Measurements from ENCODE around the gene COTL1.
A peak's percentile ranks its signal among the peaks of the same experiment; 100 is the strongest.

COTL1 gene

DNA sequence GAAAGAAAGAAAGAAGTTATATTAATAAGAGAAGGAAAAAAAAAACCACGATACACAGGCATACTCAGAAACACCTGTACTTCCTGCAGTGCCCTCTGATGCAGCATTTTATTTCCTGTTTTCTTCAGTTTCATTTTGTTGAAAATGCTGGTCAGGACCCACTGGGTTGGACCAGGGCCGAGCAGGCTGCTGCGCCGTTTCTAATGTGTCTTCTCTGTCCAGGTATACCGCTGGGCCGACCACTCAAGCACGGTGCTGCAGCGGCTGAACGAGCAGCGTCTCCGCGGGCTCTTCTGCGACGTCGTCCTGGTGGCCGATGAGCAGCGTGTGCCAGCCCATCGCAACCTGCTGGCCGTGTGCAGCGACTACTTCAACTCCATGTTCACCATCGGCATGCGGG is 38.8 kb upstream of the COTL1 start:
- Histone ChIP-seq H3K27me3 (ENCODE audit: low read depth, low read length) (no peaks in the 10 kb centered on the region), H3K4me1 (ENCODE audit: control insufficient read depth in 1 of 2, insufficient read depth in 2 of 2, low read length in 2 of 2) (no peaks in the 10 kb centered on the region), H3K36me3 (ENCODE audit: control insufficient read depth in 1 of 2, insufficient read depth in 2 of 2, low read length in 2 of 2) (peaks cover 38 to 59% of the 10 kb centered on the region in 2 donors), H3K27ac (ENCODE audit: low read length) (no peak overlapping the region), H3K9me3 (ENCODE audit: control insufficient read depth in 1 of 2, low read length in 2 of 2) (no peaks in the 10 kb centered on the region), H3K4me3 (ENCODE audit: low read depth in 1 of 2, low read length in 2 of 2) (no peak overlapping the region)

DNA sequence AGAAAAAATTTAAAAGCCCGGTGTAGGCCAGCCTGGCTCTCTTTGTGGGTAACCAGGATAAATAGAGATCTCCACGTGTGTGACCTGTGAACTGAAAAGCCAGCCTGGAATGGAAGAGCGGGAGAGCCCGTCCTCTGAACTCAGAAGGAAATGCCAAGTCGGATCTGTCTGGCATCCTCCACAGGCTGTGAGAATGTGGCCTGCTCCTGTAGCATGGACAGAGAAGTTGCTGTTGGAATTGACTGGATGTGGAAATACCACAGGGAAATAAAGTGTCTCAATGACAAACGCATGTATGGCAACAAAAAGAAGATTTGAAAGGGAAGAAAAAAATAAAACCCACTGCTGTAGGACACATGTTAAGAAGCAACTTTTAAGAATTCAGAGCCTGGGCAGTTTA is 37.1 kb upstream of the COTL1 start:
- Histone ChIP-seq H3K4me1 (ENCODE audit: control insufficient read depth in 1 of 2, insufficient read depth in 2 of 2, low read length in 2 of 2) (no peaks in the 10 kb centered on the region), H3K4me3 (ENCODE audit: low read depth in 1 of 2, low read length in 2 of 2) (no peak overlapping the region), H3K27me3 (ENCODE audit: low read depth, low read length) (no peaks in the 10 kb centered on the region), H3K9me3 (ENCODE audit: control insufficient read depth in 1 of 2, low read length in 2 of 2) (no peaks in the 10 kb centered on the region), H3K36me3 (ENCODE audit: control insufficient read depth in 1 of 2, insufficient read depth in 2 of 2, low read length in 2 of 2) (peaks cover 31 to 47% of the 10 kb centered on the region in 2 donors), H3K27ac (ENCODE audit: low read length) (no peak overlapping the region)

DNA sequence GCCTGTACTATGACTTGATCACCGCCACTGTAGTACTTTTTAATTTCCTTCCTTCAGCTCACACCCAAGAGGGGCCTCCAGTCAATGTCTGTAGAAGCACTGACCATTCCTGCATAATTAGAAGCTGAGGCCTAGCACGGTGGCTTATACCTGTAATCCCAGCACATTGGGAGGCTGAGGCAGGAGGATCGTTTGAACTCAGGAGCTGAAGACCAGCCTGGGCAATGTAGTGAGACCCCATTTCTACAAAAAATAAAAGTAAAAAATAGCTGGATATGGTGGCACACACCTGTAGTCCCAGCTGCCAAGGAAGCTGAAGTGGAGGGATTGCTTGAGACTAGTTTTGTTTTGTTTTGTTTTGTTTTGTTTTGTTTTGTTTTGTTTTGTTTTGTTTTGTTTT is 36.4 kb upstream of the COTL1 start:
- no peak overlapping the region for H3K4me3 ChIP-seq (ENCODE audit: low read depth in 1 of 2, low read length in 2 of 2)

DNA sequence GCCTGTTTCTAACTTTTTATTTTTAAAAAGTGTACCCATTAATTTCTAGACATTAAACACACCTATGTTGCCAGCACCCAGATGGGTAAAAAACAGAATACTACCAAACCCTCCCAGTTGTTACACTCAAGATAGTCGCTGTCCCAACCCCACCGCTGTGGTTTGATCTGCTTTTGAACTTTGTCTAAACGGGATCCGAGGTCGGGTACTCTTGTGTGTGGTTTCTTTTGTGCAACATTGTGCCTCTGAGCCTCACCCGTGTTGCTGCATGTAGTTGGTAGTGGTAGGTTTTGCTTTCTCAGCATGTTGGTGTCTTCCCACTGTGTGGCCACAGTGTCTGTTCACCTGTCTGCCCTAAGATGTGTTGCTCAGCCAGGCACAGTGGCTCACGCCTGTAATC is 34.7 kb upstream of the COTL1 start:
- peaks cover 3 to 5% of the 10 kb centered on the region in 2 donors for H3K4me1 ChIP-seq (ENCODE audit: control insufficient read depth in 1 of 2, insufficient read depth in 2 of 2, low read length in 2 of 2)
- H3K36me3 ChIP-seq (ENCODE audit: control insufficient read depth in 1 of 2, insufficient read depth in 2 of 2, low read length in 2 of 2), result peaks cover 10 to 23% of the 10 kb centered on the region in 2 donors
- no peaks in the 10 kb centered on the region for H3K27me3 ChIP-seq (ENCODE audit: low read depth, low read length)
- no peak overlapping the region for H3K4me3 ChIP-seq (ENCODE audit: low read depth in 1 of 2, low read length in 2 of 2)
- no peaks in the 10 kb centered on the region for H3K9me3 ChIP-seq (ENCODE audit: control insufficient read depth in 1 of 2, low read length in 2 of 2)
- no peak overlapping the region for H3K27ac ChIP-seq (ENCODE audit: low read length)

More for the DNA sequence above, 36.4 kb upstream of the COTL1 start:
- Histone ChIP-seq H3K36me3 (ENCODE audit: control insufficient read depth in 1 of 2, insufficient read depth in 2 of 2, low read length in 2 of 2) (peaks cover 23 to 39% of the 10 kb centered on the region in 2 donors), H3K9me3 (ENCODE audit: control insufficient read depth in 1 of 2, low read length in 2 of 2) (no peaks in the 10 kb centered on the region), H3K27me3 (ENCODE audit: low read depth, low read length) (no peaks in the 10 kb centered on the region), H3K27ac (ENCODE audit: low read length) (no peak overlapping the region), H3K4me1 (ENCODE audit: control insufficient read depth in 1 of 2, insufficient read depth in 2 of 2, low read length in 2 of 2) (no peaks in the 10 kb centered on the region)

DNA sequence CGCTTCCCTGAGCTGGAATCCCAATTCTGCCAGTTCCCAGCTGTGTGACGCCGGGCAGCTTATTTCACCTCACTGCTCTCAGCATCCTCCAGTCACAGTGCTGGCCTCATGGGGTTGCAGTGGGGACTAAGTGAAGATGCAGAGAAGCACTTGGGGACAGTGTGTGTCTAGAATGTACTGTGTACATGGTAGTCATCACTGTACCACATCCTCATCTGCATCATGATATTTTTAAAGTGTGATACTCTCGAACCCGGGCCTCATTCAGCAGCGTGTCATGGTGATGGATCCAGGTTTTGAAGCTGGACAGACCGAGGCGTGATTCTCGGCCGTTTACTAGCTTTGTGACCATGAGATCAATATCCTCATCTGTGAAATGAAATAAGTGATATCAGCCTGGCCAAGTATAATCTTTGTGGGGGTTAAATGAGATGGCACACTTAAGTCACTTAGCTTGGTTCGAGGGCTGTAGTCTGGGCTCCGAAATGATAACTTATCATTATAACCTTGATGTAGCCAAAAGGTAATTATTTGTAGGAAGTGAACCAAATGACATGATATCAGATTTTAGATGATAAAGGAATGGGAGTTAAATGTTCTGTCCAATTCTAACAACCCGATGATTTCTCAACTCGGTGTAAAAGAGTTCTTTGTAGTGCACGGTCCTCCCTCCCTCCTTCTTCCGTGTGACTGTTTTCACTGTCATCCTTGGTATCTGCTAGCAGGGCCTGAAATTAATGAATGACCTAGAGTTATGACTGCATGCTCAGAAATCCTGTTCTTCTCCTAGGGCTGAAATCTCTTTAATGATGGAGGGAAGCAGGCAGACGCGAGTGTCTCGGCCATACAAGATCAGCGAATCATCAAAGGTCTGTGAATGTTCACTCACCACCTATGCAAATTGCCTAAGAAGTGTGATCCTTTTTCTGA is 32.4 kb upstream of the COTL1 start:
- Histone ChIP-seq H3K4me1 (ENCODE audit: control insufficient read depth in 1 of 2, insufficient read depth in 2 of 2, low read length in 2 of 2) (peaks cover 4 to 8% of the 10 kb centered on the region in 2 donors), H3K36me3 (ENCODE audit: control insufficient read depth in 1 of 2, insufficient read depth in 2 of 2, low read length in 2 of 2) (peaks cover 10 to 13% of the 10 kb centered on the region in 2 donors), H3K27me3 (ENCODE audit: low read depth, low read length) (no peaks in the 10 kb centered on the region), H3K27ac (ENCODE audit: low read length) (no peak overlapping the region), H3K9me3 (ENCODE audit: control insufficient read depth in 1 of 2, low read length in 2 of 2) (no peaks in the 10 kb centered on the region), H3K4me3 (ENCODE audit: low read depth in 1 of 2, low read length in 2 of 2) (no peak overlapping the region)

DNA sequence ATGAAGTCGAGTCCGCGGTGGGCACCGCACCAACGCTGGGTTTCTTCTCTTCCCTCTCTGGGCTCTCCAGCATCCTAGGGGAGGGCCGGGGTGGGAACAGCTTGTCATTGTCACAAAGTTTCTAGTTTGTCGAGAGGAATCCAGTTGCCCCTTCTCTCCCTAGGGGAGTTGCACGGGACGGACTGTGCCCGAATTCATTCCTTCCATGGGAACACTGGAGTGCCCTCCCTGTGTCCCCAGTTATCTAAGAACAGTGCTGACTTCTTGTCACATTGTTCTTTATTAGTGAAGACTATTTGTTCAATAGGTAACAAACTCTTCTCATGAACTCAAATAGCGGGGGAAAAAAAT is 31.6 kb upstream of the COTL1 start:
- Histone ChIP-seq H3K9me3 (ENCODE audit: control insufficient read depth in 1 of 2, low read length in 2 of 2) (no peaks in the 10 kb centered on the region), H3K4me3 (ENCODE audit: low read depth in 1 of 2, low read length in 2 of 2) (peak overlapping the region; percentile 66 to 72), H3K36me3 (ENCODE audit: control insufficient read depth in 1 of 2, insufficient read depth in 2 of 2, low read length in 2 of 2) (peaks cover 10 to 13% of the 10 kb centered on the region in 2 donors), H3K27ac (ENCODE audit: low read length) (no peak overlapping the region), H3K4me1 (ENCODE audit: control insufficient read depth in 1 of 2, insufficient read depth in 2 of 2, low read length in 2 of 2) (peaks cover 4 to 8% of the 10 kb centered on the region in 2 donors), H3K27me3 (ENCODE audit: low read depth, low read length) (no peaks in the 10 kb centered on the region)

DNA sequence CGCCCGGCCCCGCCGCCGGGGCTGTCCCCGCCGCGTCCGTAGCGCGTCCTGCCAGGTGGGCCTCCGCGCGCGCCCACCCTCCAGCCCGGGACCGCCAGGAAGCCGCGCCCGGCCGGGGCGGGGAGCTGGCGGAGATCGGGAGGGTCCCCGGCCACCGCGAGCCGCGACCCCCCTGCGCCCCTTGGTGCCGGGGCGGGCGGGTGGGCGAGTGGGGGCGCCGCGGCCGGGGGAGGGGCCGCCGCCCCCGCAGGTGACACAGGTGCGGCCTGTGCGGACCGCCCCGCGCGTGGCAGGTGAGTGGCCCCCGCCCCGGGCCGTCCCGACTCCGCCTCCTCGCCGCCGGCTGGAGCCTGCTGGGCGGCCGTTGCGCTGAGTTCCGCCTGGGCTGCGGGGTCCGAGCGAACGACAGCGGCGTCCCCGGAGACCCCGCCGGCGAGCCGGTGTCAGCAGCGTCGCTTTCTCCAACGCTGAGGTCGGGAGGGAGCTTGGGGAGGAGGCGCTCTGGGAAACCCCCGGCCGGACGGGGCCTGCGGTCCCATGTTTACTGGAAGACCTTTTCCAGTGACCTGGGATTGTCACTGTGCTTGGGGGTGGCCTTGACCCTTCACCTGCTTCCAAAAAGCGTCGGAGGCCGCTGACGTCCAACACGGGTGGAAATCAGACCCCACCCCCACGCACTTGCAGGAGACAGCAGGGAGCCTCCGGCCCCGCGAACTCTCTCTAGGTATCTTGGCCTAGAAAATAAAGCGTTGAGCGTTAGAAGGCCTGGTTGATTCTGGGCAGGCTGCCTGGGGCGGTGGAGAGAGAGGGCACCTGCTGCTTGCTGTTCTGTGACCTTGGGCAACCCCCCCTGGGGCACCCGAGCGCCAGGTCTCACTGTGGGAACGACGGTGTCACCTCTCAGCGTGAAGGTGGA is 31.0 kb upstream of the COTL1 start:
- H3K4me1 ChIP-seq (ENCODE audit: control insufficient read depth in 1 of 2, insufficient read depth in 2 of 2, low read length in 2 of 2), result peaks cover 4 to 10% of the 10 kb centered on the region in 2 donors

DNA sequence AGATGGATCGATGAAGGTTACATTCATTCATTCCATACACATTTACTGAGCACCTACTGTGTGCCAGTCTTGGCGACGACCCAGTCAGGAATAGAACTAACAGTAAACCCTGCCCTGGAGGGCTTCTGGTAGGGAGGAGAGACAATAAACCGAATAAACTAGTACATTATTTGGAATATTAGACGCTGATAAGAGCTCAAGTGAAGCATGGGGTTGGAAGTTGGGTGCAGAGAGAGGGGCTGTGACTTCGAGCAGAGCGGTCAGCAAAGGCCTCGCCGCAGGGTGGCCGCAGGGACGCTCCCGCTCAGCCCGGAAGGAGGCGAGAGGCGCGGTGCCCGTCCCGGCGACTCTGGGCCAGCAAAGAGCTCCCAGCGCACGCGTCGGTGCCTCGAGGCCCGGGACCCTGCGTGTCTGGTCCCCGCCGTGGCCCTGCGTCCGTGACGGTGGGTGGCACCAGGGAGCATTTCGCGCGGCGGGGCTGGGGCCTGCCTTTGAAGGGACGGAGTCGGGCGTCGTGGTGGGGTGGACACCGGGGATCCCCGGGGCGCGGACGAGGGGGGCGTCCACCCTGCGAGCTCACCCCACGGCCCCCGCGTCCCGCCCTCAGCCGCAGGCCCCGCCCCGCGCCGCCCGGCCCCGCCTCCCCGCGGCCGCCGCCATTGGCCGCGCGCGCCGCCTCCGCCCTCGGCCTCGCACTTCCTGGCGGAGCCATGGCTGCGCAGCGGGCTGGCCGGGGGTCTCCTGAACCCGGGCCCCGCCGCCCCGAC is 30.1 kb upstream of the COTL1 start, which contains the start of gene KLHL36:
KLHL36 (plus strand) TSS at position 684 of the 767 bp plus-strand sequence. CDS start 2,357 bp downstream, outside the sequence.
- Histone ChIP-seq H3K9me3 (ENCODE audit: control insufficient read depth in 1 of 2, low read length in 2 of 2) (no peaks in the 10 kb centered on the region), H3K27ac (ENCODE audit: low read length) (peak within 1 kb of the TSS; percentile 31), H3K4me3 (ENCODE audit: low read depth in 1 of 2, low read length in 2 of 2) (peak within 1 kb of the TSS; percentile 72 to 77), H3K4me1 (ENCODE audit: control insufficient read depth in 1 of 2, insufficient read depth in 2 of 2, low read length in 2 of 2) (peaks cover 4 to 18% of the 10 kb centered on the region in 2 donors), H3K27me3 (ENCODE audit: low read depth, low read length) (no peaks in the 10 kb centered on the region), H3K36me3 (ENCODE audit: control insufficient read depth in 1 of 2, insufficient read depth in 2 of 2, low read length in 2 of 2) (peaks cover 10% of the 10 kb centered on the region in 2 donors)

More for the DNA sequence above, 31.0 kb upstream of the COTL1 start:
- Histone ChIP-seq H3K4me3 (ENCODE audit: low read depth in 1 of 2, low read length in 2 of 2) (peak overlapping the region; percentile 66 to 72), H3K27ac (ENCODE audit: low read length) (peak overlapping the region; percentile 31), H3K9me3 (ENCODE audit: control insufficient read depth in 1 of 2, low read length in 2 of 2) (no peaks in the 10 kb centered on the region), H3K36me3 (ENCODE audit: control insufficient read depth in 1 of 2, insufficient read depth in 2 of 2, low read length in 2 of 2) (peaks cover 10 to 13% of the 10 kb centered on the region in 2 donors), H3K27me3 (ENCODE audit: low read depth, low read length) (no peaks in the 10 kb centered on the region)

DNA sequence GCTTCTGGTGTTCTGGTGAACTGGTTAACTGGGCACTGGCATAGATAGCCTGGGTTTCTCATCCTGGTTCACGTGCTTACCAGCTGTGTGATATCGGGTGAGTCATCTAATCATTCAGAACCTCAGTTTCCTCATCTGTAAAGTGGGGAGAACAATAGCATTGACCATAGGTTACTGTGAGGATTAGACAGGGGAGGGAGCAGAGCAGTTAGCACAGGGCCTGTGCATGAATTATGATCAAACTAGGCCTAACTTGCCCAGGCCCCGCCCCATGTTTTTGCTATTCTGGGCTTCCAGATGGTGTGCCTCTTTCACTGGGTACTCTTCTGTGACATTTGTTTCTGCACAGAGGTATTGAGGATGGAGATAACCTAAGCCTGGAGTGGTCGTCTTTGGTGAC is 25.8 kb upstream of the COTL1 start:
- Histone ChIP-seq H3K36me3 (ENCODE audit: control insufficient read depth in 1 of 2, insufficient read depth in 2 of 2, low read length in 2 of 2) (no peaks in the 10 kb centered on the region), H3K4me1 (ENCODE audit: control insufficient read depth in 1 of 2, insufficient read depth in 2 of 2, low read length in 2 of 2) (peaks cover 4 to 27% of the 10 kb centered on the region in 2 donors), H3K9me3 (ENCODE audit: control insufficient read depth in 1 of 2, low read length in 2 of 2) (no peaks in the 10 kb centered on the region), H3K4me3 (ENCODE audit: low read depth in 1 of 2, low read length in 2 of 2) (no peak overlapping the region), H3K27ac (ENCODE audit: low read length) (peak overlapping the region; percentile 43), H3K27me3 (ENCODE audit: low read depth, low read length) (no peaks in the 10 kb centered on the region)

DNA sequence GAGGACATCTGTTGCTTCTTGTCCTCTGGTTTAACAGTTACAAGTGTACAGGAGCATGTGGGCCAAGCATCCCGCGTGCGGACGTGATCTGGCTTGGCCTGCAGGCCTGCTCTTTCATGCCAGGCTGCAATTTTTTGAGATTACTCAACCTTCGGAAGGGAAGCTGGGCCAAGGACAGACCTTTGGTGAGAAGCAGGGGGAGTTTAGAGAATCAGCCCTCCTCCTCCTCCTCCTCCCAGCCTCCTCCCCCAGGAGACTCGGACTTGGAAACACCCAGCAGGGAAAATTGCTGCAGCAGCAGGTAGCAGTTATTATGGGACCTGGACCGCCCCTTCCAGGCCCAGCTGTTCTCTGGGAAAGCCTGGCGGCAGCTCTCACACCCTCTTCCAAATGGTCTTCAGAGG is 25.3 kb upstream of the COTL1 start:
- Histone ChIP-seq H3K27ac (ENCODE audit: low read length) (peak overlapping the region; percentile 43), H3K4me3 (ENCODE audit: low read depth in 1 of 2, low read length in 2 of 2) (no peak overlapping the region), H3K36me3 (ENCODE audit: control insufficient read depth in 1 of 2, insufficient read depth in 2 of 2, low read length in 2 of 2) (no peaks in the 10 kb centered on the region), H3K27me3 (ENCODE audit: low read depth, low read length) (no peaks in the 10 kb centered on the region), H3K9me3 (ENCODE audit: control insufficient read depth in 1 of 2, low read length in 2 of 2) (no peaks in the 10 kb centered on the region), H3K4me1 (ENCODE audit: control insufficient read depth in 1 of 2, insufficient read depth in 2 of 2, low read length in 2 of 2) (peaks cover 4 to 27% of the 10 kb centered on the region in 2 donors)
